ENCODE measurements around the gene VPS37B. TPM values are rescaled to one million over a fixed set of nuclear protein-coding genes. Genes with fewer than 3 reads are reported as not detected.

The VPS37B gene
- total RNA-seq, 4 donors from 2014 or later, result 21.2 to 52.4 (median 38.1) TPM

DNA sequence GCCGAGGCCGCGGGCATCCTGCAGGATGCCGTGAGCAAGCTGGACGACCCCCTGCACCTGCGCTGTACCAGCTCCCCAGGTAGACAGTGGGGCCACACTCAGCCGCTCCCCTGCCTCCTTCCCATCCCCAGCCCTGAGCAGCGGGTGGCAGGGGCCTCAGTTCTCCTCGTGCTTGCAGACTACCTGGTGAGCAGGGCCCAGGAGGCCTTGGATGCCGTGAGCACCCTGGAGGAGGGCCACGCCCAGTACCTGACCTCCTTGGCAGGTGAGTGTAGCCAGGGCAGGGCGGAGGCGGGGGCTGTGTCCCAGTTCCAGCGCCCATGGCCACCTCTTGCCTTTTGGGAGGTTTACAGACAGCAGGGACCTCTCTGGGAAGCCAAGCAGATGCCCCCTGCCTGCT, 37.8 kb downstream of the VPS37B start:
- peaks cover 31 to 43% (median 42%) of the 10 kb centered on the region in 4 donors for H3K4me1 ChIP-seq
- no peak overlapping the region for H3K27ac ChIP-seq (replicated peaks in 1 of 4)
- no peak overlapping the region for H3K4me3 ChIP-seq
- intact Hi-C loops (cut with DNase I), result loop anchor here (10.0 kb wide), 1 partner anchor 63 kb away; no protein-coding TSS in a partner anchor
- TF ChIP-seq, protein P1, sequence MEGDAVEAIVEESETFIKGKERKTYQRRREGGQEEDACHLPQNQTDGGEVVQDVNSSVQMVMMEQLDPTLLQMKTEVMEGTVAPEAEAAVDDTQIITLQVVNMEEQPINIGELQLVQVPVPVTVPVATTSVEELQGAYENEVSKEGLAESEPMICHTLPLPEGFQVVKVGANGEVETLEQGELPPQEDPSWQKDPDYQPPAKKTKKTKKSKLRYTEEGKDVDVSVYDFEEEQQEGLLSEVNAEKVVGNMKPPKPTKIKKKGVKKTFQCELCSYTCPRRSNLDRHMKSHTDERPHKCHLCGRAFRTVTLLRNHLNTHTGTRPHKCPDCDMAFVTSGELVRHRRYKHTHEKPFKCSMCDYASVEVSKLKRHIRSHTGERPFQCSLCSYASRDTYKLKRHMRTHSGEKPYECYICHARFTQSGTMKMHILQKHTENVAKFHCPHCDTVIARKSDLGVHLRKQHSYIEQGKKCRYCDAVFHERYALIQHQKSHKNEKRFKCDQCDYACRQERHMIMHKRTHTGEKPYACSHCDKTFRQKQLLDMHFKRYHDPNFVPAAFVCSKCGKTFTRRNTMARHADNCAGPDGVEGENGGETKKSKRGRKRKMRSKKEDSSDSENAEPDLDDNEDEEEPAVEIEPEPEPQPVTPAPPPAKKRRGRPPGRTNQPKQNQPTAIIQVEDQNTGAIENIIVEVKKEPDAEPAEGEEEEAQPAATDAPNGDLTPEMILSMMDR (IDR thresholded peaks at IDR 0.05), result no peak
- no peak for TF ChIP-seq EP300 (IDR thresholded peaks at IDR 0.05)
- no peak for TF ChIP-seq POLR2AphosphoS5 (IDR thresholded peaks at IDR 0.05)
- no peak for TF ChIP-seq POLR2A (IDR thresholded peaks at IDR 0.05; ENCODE audit: low read depth)
- DNase-seq (ENCODE audit: extremely low spot score), result no peak
- no peaks in the 10 kb centered on the region for H3K27me3 ChIP-seq
- WGBS, result no CpG with 5 or more reads among the region's 14 CpGs
- no peaks in the 10 kb centered on the region for H3K9me3 ChIP-seq
- peaks cover 0 to 71% (median 50%) of the 10 kb centered on the region in 4 donors for H3K36me3 ChIP-seq

DNA sequence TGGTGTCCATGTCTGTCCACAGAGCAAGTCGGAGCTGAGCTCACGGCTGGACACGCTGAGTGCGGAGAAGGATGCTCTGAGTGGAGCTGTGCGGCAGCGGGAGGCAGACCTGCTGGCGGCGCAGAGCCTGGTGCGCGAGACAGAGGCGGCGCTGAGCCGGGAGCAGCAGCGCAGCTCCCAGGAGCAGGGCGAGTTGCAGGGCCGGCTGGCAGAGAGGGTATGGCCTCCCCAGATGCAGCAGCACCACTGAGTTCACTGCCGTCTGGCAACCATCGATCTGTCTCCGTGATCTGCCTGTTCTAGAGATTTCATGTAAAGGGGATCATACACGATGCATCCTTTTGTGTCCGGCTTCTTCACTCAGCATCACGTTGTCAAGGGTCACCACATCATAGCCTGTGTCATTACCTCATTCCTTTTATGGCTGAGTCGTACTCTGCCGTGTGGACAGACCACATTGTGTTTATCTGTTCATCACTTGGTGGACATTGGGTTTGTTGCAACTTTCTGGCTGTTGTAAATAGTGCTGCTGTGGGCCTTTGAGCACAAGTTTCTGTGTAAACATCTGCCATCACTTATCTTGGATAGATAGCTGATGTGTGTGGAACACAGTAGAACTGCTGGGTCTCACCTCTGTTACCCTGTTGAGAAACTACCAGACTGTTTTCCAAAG, 38.8 kb downstream of the VPS37B start:
- WGBS, result 79% methylated on average over 18 of the region's 24 CpGs
- intact Hi-C loops (cut with DNase I), result loop anchor here (10.0 kb wide), 1 partner anchor 62 kb away; no protein-coding TSS in a partner anchor

DNA sequence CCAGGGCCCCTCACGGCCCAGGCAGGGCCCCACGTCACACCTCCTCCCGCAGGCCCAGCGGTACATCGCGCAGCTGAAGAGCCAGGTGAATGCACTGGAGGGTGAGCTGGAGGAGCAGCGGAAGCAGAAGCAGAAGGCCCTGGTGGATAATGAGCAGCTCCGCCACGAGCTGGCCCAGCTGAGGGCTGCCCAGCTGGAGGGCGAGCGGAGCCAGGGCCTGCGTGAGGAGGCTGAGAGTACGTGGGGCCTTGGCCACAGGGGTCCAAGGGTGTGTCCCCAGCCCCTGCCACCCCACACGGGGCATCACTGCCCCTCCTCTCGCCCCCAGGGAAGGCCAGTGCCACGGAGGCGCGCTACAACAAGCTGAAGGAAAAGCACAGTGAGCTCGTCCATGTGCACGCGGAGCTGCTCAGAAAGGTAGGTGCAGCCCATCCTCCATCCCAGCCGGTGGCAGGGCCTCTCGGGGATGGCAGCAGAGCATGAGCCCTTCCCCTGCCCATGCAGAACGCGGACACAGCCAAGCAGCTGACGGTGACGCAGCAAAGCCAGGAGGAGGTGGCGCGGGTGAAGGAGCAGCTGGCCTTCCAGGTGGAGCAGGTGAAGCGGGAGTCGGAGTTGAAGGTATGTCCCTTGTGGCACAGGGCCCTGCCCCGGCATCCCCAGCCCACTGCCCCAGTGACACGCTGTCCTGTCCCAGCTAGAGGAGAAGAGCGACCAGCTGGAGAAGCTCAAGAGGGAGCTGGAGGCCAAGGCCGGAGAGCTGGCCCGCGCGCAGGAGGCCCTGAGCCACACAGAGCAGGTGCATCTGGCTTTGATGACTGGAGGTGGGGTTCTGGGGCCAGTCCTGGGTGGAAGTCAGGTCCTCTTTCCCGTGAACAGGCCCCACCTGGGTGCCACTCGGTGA, 39.7 kb downstream of the VPS37B start:
- intact Hi-C loops (cut with DNase I), result loop anchor here (10.0 kb wide), 1 partner anchor 61 kb away; no protein-coding TSS in a partner anchor
- Histone ChIP-seq H3K4me3 (no peak overlapping the region), H3K27ac (replicated peaks in 1 of 4) (no peak overlapping the region), H3K4me1 (peaks cover 36 to 44% (median 40%) of the 10 kb centered on the region in 4 donors), H3K36me3 (peaks cover 0 to 65% (median 49%) of the 10 kb centered on the region in 4 donors), H3K9me3 (no peaks in the 10 kb centered on the region), H3K27me3 (no peaks in the 10 kb centered on the region)
- TF ChIP-seq EP300 (IDR thresholded peaks at IDR 0.05) (no peak), POLR2AphosphoS5 (IDR thresholded peaks at IDR 0.05) (no peak), POLR2A (IDR thresholded peaks at IDR 0.05; ENCODE audit: low read depth) (no peak)
- TF ChIP-seq, protein P1 (IDR thresholded peaks at IDR 0.05), result no peak
- WGBS, result 91% methylated on average over 28 of the region's 40 CpGs
- DNase-seq (ENCODE audit: extremely low spot score), result no peak

More for the DNA sequence above, 38.8 kb downstream of the VPS37B start:
- no peak overlapping the region for H3K27ac ChIP-seq (replicated peaks in 1 of 4)
- H3K9me3 ChIP-seq, result no peaks in the 10 kb centered on the region
- H3K4me1 ChIP-seq, result peaks cover 32 to 45% (median 42%) of the 10 kb centered on the region in 4 donors
- peaks cover 0 to 70% (median 50%) of the 10 kb centered on the region in 4 donors for H3K36me3 ChIP-seq
- no peaks in the 10 kb centered on the region for H3K27me3 ChIP-seq
- H3K4me3 ChIP-seq, result no peak overlapping the region
- TF ChIP-seq, protein P1 (IDR thresholded peaks at IDR 0.05), result no peak
- no peak for TF ChIP-seq POLR2A (IDR thresholded peaks at IDR 0.05; ENCODE audit: low read depth)
- TF ChIP-seq EP300 (IDR thresholded peaks at IDR 0.05), result no peak
- no peak for TF ChIP-seq POLR2AphosphoS5 (IDR thresholded peaks at IDR 0.05)
- DNase-seq (ENCODE audit: extremely low spot score), result no peak

DNA sequence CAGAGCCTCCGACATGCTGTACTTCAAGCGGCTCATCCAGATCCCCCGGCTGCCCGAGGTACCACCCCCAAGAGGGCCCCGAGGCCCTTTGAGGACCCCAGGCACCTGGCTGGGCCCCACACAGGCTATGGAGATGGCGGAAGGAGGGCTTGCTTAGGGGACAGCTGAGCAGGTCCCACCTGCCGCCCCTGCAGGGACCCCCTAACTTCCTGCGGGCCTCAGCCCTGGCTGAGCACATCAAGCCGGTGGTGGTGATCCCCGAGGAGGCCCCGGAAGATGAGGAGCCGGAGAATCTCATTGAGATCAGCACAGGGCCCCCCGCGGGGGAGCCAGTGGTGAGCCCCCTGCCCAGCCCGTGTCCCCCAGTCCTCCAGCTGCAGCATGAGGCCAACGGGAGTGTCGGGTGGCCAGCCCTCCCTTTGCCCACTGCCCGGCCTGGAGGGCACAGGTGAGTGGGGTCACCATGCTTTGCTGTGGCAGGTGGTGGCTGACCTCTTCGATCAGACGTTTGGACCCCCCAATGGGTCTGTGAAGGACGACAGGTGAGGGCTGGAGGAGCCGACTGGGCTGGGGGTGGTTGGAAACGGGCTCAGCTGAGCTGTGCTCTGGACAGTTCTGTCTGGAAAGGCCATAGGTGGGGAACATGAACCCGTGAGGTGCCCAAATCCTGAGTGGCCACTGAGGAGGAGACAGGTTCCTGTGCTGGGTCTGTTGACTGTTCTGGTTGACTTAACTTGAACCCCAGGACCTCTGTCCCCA, 40.7 kb downstream of the VPS37B start:
- no peak for DNase-seq (ENCODE audit: extremely low spot score)
- H3K4me1 ChIP-seq, result peaks cover 30 to 39% (median 33%) of the 10 kb centered on the region in 4 donors
- peaks cover 0 to 63% (median 47%) of the 10 kb centered on the region in 4 donors for H3K36me3 ChIP-seq
- intact Hi-C loops (cut with DNase I), result loop anchor here (10.0 kb wide), 1 partner anchor 60 kb away; no protein-coding TSS in a partner anchor
- H3K9me3 ChIP-seq, result no peaks in the 10 kb centered on the region
- 92% methylated on average over 16 of the region's 24 CpGs for WGBS
- no peaks in the 10 kb centered on the region for H3K27me3 ChIP-seq
- H3K4me3 ChIP-seq, result no peak overlapping the region
- H3K27ac ChIP-seq (replicated peaks in 1 of 4), result no peak overlapping the region
- TF ChIP-seq POLR2AphosphoS5 (IDR thresholded peaks at IDR 0.05) (no peak), POLR2A (IDR thresholded peaks at IDR 0.05; ENCODE audit: low read depth) (no peak), EP300 (IDR thresholded peaks at IDR 0.05) (no peak)
- TF ChIP-seq, protein P1 (IDR thresholded peaks at IDR 0.05), result no peak

Measured in esophagus muscularis mucosa (tissue), 4 donors.